ENCODE results near the gene MED28. TPM values are rescaled to one million over a fixed set of nuclear protein-coding genes. Genes with fewer than 3 reads are reported as not detected.
A peak's percentile ranks its signal among the peaks of the same experiment; 100 is the strongest.
"Not testable (repeated sequence)": the region's sequence is repeated elsewhere in the genome, so short reads cannot be mapped to it uniquely, and the experiment has no call there.

The MED28 gene, protein sequence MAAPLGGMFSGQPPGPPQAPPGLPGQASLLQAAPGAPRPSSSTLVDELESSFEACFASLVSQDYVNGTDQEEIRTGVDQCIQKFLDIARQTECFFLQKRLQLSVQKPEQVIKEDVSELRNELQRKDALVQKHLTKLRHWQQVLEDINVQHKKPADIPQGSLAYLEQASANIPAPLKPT
- 26.5 TPM for total RNA-seq

DNA sequence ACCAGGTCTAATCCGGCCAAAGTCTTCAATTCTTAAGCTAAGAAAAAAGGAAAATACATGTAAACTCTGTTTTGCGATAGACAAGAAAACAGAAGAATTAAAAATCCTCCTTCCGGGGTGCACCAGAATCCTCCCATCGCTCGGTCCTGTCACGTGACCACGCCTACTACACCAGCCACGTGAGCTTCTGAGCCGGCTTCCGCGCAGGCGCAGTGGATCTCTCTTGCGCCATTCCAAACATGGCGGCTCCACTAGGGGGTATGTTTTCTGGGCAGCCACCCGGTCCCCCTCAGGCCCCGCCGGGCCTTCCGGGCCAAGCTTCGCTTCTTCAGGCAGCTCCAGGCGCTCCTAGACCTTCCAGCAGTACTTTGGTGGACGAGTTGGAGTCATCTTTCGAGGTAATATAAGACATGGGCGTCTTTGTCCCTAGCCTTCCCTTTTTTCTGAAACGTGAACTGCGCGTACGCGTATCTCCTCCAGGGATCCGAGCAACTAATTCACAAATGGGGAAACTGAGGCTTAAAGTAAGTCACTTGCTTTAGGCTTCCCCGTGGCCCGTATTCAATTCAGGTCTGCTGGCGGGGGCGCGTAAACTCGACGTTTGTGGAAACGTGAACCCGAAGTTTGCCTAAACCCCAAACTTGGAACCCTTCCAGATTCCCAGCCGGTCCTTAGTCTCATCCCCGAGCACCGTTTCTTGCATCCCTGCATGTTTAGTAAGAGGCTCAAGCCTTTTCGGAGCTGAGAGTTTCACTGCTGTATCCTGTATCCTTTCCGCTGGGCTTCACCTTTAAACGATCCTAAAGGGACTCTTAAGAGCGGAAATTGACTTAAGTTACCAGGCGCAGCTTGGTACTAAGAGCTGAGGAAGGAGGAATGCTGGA is at the start of gene MED28:
Gene MED28, plus strand, starts transcription at position 226 of the 884 bp plus-strand sequence. Its CDS starts 14 bp downstream, at position 240.
- DNase-seq (ENCODE audit: low spot score in 2 of 2) (peak; percentile 75 to 90), FAIRE-seq (no peak)

DNA sequence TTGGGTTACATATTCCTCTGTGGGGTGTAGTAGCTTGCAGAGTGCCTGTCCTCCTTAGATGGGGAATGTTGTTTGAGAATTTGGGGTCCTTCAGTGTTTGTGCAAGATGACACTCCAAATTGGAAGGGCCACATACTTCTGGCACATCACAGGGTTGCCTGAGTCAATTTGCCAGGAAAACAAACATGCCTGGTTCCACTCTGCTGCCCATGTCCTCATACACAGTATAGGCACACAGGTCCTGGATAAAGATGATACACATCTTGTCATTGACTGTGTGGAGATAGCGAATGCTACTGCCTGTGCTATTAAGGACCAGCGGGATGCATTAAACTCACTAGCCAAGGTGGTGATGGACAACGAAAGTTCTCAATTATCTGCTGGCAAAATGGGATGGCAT is 48.6 kb upstream of the MED28 start:
- DNase-seq (ENCODE audit: low spot score in 2 of 2) (no peak), FAIRE-seq (no peak)

DNA sequence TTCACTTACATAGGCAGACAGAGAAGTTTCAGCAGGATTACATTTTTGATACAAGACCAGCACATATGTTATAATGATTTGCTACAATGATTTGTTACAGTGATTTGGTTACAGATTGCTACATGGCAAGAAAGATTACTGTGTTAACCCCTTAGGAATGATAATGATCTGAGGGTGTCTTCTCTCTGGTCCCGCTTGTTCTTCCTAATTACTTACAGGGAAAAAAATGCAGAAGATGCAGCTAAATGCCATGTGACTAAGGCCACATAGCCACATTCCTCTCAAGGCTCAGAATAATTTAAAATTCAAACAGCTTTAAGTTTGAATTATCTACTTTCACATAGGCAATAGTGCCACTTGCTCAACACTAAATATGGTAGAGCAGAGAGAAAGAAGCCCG is 47.2 kb upstream of the MED28 start:
- FAIRE-seq (no peak), DNase-seq (ENCODE audit: low spot score in 2 of 2) (no peak)

DNA sequence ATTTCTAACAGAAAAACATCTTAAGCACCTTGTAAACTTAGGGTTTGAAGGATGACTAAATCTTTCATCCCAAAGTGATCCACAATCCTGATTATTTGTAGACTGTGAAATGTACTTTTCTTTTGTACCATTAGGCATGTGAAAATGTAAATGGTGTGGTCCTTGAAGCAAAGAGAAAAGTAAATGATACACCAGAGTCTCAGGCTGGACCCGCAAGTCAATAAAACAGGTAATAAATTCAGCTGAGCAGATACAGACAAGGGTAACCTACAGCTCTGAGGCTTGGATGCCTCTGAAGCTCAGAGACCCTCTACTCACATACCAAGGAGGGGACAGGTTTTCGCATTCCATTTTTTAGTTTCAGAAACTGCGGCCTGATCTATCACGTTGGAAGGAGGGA is 40.2 kb upstream of the MED28 start:
- no peak for DNase-seq (ENCODE audit: low spot score in 2 of 2)
- no peak for FAIRE-seq

DNA sequence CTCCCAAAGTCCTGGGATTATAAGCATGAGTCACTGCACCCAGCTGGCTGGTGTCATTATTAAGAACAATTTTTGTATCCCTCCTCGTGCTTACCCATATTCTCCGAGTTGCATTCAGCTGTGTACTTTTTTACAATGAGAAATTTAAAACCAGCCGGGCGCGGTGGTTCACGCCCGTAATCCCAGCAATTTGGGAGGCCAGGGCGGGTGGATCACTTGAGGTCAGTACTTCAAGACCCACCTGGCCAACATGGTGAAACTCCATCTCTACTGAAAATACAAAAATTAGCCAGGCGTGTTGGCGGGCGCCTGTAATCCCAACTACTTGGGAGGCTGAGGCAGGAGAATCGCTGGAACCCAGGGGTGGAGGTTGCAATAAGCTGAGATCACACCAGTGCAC is 39.3 kb upstream of the MED28 start:
- DNase-seq (ENCODE audit: low spot score in 2 of 2); FAIRE-seq: not testable (repeated sequence)

DNA sequence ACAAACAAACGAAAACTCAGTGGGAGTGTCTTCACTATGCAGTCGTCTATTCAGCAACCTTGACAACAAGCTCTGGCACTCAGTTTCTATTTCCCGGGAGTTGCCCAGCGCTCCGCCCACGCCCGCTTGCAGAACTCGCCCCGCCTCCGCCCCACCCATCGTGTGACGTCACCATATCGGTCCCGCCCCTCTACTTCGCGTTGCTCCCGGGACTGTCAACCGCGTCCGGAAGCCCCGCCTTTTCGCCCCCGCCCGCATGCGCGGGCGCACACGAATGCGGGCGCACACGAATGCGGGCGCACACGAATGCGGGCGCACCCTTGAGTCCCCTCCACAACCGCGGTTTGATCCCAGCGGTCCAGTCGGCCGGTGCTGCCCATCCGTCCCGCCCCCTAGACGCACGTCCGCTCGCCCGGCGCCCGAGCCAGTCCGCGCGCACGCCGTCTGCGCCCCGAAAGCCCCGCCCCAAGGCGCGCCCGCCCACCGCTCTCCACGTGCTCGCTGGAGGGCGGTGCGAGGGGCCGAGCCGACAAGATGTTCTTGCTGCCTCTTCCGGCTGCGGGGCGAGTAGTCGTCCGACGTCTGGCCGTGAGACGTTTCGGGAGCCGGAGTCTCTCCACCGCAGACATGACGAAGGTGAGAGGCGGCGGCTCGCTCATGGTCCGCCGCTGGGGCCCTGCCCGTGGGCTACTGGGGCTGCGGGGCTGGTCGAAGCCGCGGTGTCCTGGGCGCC is 37.3 kb upstream of the MED28 start, which contains the start of gene LAP3:
Gene LAP3, plus strand, starts transcription at position 267 of the 733 bp plus-strand sequence. Its CDS starts 268 bp downstream, at position 535.
- FAIRE-seq (peak; percentile 13), DNase-seq (ENCODE audit: low spot score in 2 of 2) (peak; percentile 96 to 98)

DNA sequence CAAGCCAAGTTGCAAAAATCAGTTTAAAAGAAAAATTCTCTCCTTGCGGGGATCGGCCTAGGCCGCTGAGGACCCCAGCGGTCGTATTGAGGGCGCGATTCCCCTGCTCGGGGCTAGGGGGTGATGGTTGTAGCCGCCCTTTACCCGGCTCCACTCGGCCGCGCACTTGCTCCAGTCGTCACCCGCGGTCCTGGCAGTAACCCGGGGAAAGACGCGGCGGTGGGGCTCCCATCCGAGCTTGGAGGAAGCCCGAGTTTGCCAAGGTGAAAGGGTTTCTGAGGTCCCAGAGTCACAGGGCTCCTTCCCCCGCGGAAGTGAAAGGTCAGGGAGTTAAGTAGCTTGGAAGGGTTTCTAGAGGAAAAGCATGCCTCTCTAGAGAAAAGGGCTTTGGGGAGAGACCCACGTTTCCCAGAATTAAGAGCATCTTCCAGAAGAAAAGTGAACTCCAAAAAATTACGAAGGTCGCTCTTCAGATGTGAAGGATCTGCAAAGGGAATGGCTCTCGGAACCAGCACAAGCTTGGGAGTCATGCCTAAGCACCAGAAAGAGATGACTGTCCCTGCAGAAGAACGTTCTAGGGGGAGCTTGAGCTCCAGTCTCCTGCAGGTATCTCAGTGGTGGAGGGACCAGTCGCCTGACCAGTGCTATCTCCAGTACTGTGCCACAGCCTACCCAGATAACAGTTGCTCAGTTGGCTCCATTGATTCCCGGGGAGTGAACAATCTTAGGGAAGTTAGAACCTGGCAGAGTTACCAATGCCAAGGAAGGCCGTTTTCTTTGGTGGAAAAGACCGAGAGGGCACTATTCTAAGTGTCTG is 36.6 kb upstream of the MED28 start:
- FAIRE-seq = no peak
- DNase-seq (ENCODE audit: low spot score in 2 of 2) = peak in 1 of 2 donors; percentile 28

DNA sequence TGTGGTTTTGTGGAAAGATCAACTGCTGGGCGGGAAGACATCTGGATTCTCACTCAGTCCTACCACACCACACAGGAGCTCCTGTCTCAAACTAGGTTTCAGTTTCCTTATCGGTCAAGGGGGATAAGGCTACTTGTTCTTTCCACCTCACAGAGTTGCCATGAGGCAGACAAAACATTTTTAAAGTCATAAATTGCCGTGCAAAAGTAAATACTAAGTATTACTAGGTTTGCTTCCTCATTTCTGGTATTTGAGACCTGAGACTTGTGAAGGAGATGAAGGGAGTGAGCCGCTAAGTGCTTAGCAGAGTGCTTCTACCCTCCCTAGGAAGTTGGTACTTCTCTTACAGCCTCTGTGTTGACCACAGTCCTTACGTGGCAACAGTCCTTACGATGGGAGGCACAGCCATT is 36.0 kb upstream of the MED28 start:
- no peak for DNase-seq (ENCODE audit: low spot score in 2 of 2)
- no peak for FAIRE-seq

DNA sequence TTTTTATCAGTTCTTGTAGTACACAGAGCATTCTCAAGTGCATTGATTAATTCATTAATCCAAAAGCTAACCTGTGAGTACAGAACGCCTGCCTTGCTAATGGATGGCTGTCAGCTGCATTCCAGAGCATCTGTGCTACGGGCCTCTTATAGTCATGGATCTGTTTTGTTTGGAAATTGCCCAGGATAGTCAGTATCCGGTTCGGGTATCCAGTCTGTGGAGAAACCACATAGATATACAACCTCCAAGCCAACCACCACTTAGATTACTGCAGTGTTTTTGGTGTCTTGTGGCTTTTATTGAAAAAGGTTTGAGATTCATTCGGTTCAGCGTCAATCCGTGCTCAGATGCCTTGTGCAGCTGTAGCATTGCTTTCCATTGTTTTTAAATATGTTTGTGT is 33.5 kb upstream of the MED28 start:
- FAIRE-seq = no peak
- no peak for DNase-seq (ENCODE audit: low spot score in 2 of 2)

DNA sequence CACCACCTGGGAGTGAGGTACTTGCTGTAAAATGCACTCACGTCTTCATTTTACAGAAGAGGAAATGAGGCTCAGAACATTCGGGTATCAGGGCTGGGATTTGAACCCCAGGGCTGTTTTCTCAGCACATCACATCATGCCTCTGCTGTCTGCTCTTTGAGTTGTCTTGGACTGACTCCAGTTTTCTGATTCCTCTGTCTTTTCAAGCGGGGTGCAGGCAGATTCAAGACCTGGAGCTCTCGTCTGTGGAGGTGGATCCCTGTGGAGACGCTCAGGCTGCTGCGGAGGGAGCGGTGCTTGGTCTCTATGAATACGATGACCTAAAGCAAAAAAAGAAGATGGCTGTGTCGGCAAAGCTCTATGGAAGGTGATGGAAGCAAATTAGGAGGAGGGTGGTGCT is 31.2 kb upstream of the MED28 start:
- FAIRE-seq = no peak
- DNase-seq (ENCODE audit: low spot score in 2 of 2) = no peak

DNA sequence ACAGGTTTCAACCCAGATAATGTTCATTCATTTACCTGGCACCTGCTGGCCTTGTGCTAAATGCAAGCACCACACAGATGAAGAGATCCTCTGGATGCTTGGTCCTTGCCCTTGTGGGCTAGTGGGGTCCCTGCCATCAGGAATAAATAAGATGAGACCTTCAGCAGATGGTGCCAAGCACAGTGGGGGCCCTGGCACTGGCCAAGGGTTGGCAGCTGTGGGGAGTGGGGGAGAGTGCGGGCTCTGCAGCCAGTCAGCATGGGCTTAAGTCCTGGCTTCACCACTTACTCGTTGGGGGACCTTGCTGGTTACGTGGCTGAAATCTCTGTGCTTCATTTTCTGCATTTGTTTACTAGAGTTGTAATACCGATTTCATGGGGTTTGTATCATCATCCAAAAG is 30.5 kb upstream of the MED28 start:
- DNase-seq (ENCODE audit: low spot score in 2 of 2) (no peak), FAIRE-seq (no peak)

DNA sequence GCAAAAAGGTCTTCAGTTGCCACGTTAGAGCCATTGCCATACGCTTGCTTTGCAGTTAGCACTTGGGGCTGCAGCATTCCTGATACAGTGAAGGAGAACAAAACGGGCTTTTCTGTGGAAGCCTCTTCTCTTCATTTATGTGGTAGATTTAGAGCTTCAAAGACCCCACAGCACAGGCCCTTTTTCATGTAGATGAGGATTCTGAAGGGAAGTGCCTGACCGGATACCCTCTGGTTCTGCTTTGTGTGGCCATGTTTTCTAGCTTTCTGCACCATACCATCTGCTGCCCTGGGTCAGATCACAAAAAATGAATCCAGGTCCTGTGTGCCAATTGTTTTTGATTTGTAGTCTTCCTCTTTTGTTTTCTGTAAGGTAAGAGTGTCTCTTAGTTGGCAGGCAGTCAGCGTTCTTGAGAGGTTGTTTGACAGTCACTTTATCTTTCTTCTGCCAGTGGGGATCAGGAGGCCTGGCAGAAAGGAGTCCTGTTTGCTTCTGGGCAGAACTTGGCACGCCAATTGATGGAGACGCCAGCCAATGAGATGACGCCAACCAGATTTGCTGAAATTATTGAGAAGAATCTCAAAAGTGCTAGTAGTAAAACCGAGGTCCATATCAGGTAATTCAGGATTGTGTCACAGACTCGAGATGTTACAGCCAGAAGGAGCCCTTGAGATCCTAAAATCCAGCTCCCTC is 29.8 kb upstream of the MED28 start:
- no peak for DNase-seq (ENCODE audit: low spot score in 2 of 2)
- FAIRE-seq = no peak

DNA sequence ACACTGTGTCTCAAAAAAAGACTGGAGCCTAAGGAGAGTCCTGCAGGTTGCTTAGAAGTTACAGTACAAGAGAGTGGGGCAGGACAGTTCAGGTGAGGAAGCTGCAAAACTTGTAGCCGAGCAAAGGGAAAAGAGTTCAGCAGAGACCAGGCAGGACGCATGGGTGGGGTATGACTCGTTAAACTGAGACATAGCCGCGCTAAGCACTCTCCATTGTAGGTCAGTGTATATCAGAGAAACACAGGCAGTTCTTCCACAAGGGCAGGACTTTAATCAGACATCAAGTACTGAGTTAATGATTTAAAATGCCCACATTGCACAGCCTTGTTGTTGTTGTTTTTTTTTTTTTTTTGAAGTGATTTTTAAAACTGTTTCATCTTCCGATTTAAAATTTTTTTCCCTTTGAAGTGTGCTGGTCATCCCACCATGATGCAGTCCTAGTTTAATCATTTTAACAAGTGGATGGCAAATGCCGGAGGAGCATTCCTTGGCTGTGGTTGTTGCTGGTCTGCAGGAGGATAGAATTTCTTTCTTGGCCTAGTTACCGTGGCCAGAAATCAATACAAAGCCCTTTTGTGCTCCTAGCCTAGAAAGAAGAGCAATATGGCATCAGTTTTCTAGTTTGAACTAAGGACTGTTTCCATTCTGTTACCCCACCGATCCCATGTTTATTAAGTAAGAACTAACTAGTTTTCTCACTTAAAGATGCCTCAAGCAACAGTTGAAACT is 27.2 kb upstream of the MED28 start:
- no peak for FAIRE-seq
- DNase-seq (ENCODE audit: low spot score in 2 of 2) = peak in 1 of 2 donors; percentile 20

DNA sequence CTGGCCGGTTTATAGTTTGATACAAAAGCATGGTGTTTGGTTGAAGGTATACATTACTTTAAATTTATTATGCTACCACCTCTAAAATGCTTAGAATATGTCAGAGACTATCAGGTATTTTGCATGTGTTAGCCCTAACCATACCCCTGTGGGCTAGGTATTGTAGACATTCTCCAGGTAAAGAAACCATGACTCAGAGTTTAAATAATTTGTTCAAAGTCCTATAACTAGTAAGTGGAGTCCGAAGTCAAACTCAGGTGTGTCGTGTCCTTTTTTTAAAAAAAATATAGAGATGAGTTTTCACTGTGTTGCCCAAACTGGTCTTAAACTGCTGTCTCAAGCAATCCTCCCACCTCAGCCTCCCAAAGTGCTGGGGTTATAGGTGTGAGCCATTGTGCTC is 25.1 kb upstream of the MED28 start:
- FAIRE-seq (no peak), DNase-seq (ENCODE audit: low spot score in 2 of 2) (no peak)

DNA sequence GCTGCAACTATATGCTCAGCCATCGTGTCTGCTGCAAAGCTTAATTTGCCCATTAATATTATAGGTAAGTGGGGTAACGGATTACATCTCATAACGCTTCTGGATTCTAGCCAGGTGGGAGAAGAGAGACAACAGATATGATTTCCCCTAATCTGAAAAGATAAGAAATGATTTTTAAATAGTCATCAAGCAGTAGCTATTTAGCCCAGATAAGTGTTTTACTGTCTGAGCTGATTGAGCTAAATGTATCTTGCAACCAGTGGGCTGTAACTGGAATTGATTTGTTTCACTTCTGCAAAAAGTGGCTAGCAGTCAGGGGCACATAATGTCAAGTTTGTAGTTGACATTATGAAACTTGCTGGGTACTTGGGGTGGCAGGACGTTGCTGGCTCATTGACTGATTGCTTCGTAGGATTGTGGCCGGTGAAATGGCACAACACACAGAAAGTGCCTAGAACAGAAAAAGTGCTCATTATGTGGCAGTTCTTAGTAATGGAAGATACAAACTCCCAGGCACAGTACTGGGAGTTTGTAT is 18.9 kb upstream of the MED28 start:
- DNase-seq (ENCODE audit: low spot score in 2 of 2) = no peak
- FAIRE-seq = no peak

DNA sequence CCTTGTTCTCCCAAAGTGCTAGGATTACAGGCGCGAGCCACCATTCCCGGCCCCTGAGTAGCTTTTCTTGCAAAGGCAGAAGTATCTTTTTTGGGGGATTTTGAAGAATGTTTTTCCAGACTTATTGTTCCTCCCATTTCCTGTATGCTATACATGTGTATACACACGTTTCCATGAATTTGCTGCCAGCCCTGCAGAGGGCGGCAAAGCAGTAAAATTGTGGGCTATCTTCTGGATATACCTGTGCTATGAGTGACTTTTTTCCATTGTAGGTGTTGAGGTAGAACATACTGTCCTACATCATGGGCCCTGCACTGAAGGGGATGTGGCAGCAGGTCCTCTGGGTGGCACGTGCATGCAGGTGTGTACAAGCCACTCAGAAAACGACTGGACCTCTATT is 16.9 kb upstream of the MED28 start:
- no peak for DNase-seq (ENCODE audit: low spot score in 2 of 2)
- FAIRE-seq = no peak

DNA sequence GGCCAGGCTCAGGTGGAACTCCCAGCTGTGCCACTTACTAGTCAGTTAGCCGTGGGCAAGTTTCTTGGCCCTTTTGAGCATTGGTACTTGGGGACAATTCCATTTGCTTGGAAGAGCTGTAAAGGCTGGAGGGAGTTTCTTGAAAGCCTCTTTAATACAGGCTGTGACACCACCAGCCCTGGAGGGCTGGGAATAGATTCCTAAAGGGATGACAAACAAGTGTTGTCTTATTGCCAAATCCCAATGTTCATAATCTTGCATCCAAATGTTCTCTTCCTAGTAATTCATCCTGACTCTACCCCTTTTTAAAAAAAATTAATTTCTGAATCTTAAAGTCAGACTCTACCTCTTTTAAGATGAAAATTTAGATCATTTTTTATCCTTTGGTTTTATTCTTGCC is 14.6 kb upstream of the MED28 start:
- FAIRE-seq (no peak), DNase-seq (ENCODE audit: low spot score in 2 of 2) (no peak)

DNA sequence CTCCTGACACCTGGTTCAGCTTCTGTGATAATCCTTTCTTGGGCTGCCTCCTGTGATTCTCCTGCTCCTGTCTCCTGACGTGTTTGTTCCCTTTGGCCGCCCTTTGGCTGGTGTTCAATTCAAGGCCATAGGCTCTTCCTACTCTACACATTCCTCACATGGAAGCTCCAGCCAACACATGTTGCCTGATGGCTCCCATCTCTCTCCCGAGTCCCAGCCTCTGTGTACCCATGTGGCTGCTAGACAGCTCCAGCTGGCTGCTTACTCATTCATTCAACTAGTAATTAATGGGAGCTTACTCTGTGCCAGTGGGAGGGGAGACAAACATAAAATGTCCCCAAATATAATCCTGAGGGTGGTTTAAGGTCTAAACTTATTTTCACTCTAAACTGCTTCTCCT is 9.2 kb upstream of the MED28 start:
- DNase-seq (ENCODE audit: low spot score in 2 of 2) (no peak), FAIRE-seq (no peak)

All from frontal cortex (tissue), 4 donors.